H1 (cell line): Measurements from ENCODE around the gene RAD51B. TPM values are rescaled to one million over a fixed set of nuclear protein-coding genes. Genes with fewer than 3 reads are reported as not detected.

ENCODE experiments used
- CTCF ChIA-PET: fragments of 300-600 bp; sonication (Branson Sonifier 250); formaldehyde crosslinking; loops from one replicate; lab custom pipeline; 2021; ENCODE audit not compliant: partially characterized antibody; lab: Charles Lee
- POLR2A ChIA-PET: fragments of 300-600 bp; sonication (Branson Sonifier 250); formaldehyde crosslinking; loops from one replicate; lab custom pipeline; 2021; ENCODE audit warnings: inconsistent platforms; ENCODE audit not compliant: partially characterized antibody; lab: Charles Lee
- DNase-seq, 2 experiments: peaks; one replicate each; pipeline versions ENCODE4 v3.0.0 to v3.0.0-alpha.2; 2010 to 2022; ENCODE audit warnings: low spot score in 2 of 2, low read depth in 1 of 2, mixed read lengths in 1 of 2
- FAIRE-seq: peaks from 2 replicates; lab custom pipeline; 2011; peaks lifted over from hg19 to GRCh38; lab: Jason Lieb, UNC
- H2AFZ ChIP-seq: 2 replicates; pipeline ENCODE4 v1.8.1; 2012; ENCODE audit warnings: low read length, inconsistent platforms
- H2AK5ac ChIP-seq: 2 replicates; pipeline ENCODE4 v1.6.1; 2013; ENCODE audit warnings: low read depth, low read length
- H2BK120ac ChIP-seq: replicated peaks from 2 replicates; pipeline ENCODE3; 2013; ENCODE audit warnings: low read depth, low read length, inconsistent platforms
- H2BK12ac ChIP-seq: 2 replicates; pipeline ENCODE4 v1.6.1; 2013; ENCODE audit warnings: low read depth, low read length
- H2BK15ac ChIP-seq: 2 replicates; pipeline ENCODE4 v1.6.1; 2013; ENCODE audit warnings: low read length
- H2BK20ac ChIP-seq: 2 replicates; pipeline ENCODE4 v1.6.1; 2013; ENCODE audit warnings: low read length
- H2BK5ac ChIP-seq: 2 replicates; pipeline ENCODE4 v1.6.1; 2013; ENCODE audit warnings: low read depth, low read length
- H3K14ac ChIP-seq: 2 replicates; pipeline ENCODE4 v1.6.1; 2013; ENCODE audit warnings: inconsistent platforms; ENCODE audit not compliant: insufficient read length
- H3K18ac ChIP-seq: 2 replicates; pipeline ENCODE4 v1.6.1; 2013; ENCODE audit warnings: low read length; ENCODE audit errors: extremely low read depth
- H3K23ac ChIP-seq: 2 replicates; pipeline ENCODE4 v1.6.1; 2013; ENCODE audit warnings: inconsistent platforms; ENCODE audit not compliant: insufficient read length
- H3K23me2 ChIP-seq: 2 replicates; pipeline ENCODE4 v1.6.1; 2013; ENCODE audit warnings: low read depth, low read length
- H3K27ac ChIP-seq: 2 replicates; pipeline ENCODE4 v1.6.1; 2011; ENCODE audit warnings: low read depth, low read length, inconsistent platforms
- H3K27me3 ChIP-seq, 4 experiments: replicated peaks in 1 of 4; 1 replicate in 1 of 4; 2 replicates in 3 of 4; pipeline versions ENCODE4 v1.6.1 to v1.8.1; 2011 to 2013; ENCODE audit warnings: low read length in 3 of 4, mild to moderate bottlenecking in 3 of 4, inconsistent platforms in 2 of 4, mixed read lengths in 2 of 4, moderate library complexity in 1 of 4; ENCODE audit not compliant: control insufficient read depth in 3 of 4, insufficient read depth in 3 of 4; ENCODE audit errors: extremely low read depth in 1 of 4
- H3K36me3 ChIP-seq, 4 experiments: 2 replicates each; pipeline versions ENCODE4 v1.6.1 to v1.8.1; 2011 to 2013; ENCODE audit warnings: mild to moderate bottlenecking in 4 of 4, low read length in 3 of 4, moderate library complexity in 2 of 4, control low read depth in 1 of 4, inconsistent platforms in 1 of 4; ENCODE audit not compliant: insufficient read depth in 4 of 4, control insufficient read depth in 2 of 4
- H3K4ac ChIP-seq: replicated peaks from 2 replicates; pipeline ENCODE3; 2013; ENCODE audit warnings: low read length, low read depth, mixed read lengths, inconsistent platforms; ENCODE audit not compliant: insufficient read length
- H3K4me1 ChIP-seq, 4 experiments: replicated peaks in 1 of 4; 1 replicate in 1 of 4; 2 replicates in 3 of 4; pipeline versions ENCODE4 v1.6.1 to v1.8.1; 2011 to 2013; ENCODE audit warnings: low read length in 3 of 4, inconsistent platforms in 2 of 4, mixed read lengths in 1 of 4; ENCODE audit not compliant: insufficient read depth in 4 of 4, control insufficient read depth in 3 of 4
- H3K4me2 ChIP-seq, 2 experiments: 2 replicates each; pipeline versions ENCODE4 v1.6.1 to v1.8.1; 2011 to 2013; ENCODE audit warnings: low read depth in 2 of 2, low read length in 2 of 2, control low read depth in 1 of 2, inconsistent platforms in 1 of 2, mild to moderate bottlenecking in 1 of 2; ENCODE audit not compliant: insufficient read depth in 1 of 2
- H3K4me3 ChIP-seq, 4 experiments: fragments of 200-600, 300-600 bp in 1 of 4; sonication (generic), shearing (Covaris generic), sonication (Bioruptor Twin) in 1 of 4; 2 replicates each; pipeline versions ENCODE4 v1.5.1 to v1.8.1; 2011 to 2016; ENCODE audit warnings: low read length in 4 of 4, low read depth in 3 of 4, control low read depth in 2 of 4, inconsistent platforms in 2 of 4, mild to moderate bottlenecking in 2 of 4, mixed read lengths in 1 of 4, moderate library complexity in 1 of 4; ENCODE audit not compliant: insufficient read depth in 2 of 4; ENCODE audit errors: extremely low read depth in 1 of 4
- H3K56ac ChIP-seq: replicated peaks from 2 replicates; pipeline ENCODE3; 2013; ENCODE audit warnings: low read depth, mild to moderate bottlenecking, mixed read lengths, low read length, inconsistent platforms; ENCODE audit not compliant: insufficient read length
- H3K79me1 ChIP-seq: 2 replicates; pipeline ENCODE4 v1.6.1; 2013; ENCODE audit warnings: low read depth, low read length, control low read depth
- H3K79me2 ChIP-seq, 2 experiments: 2 replicates each; pipeline versions ENCODE4 v1.6.1 to v1.8.1; 2012 to 2013; ENCODE audit warnings: low read length in 2 of 2, mild to moderate bottlenecking in 2 of 2, inconsistent platforms in 1 of 2; ENCODE audit not compliant: insufficient read depth in 2 of 2, control insufficient read depth in 1 of 2
- H3K9ac ChIP-seq, 4 experiments: replicated peaks in 1 of 4; 1 replicate in 1 of 4; 2 replicates in 3 of 4; pipeline versions ENCODE4 v1.6.1 to v1.8.1; 2011 to 2013; ENCODE audit warnings: low read depth in 3 of 4, low read length in 3 of 4, control low read depth in 2 of 4, mild to moderate bottlenecking in 2 of 4, moderate library complexity in 2 of 4, inconsistent platforms in 1 of 4; ENCODE audit errors: extremely low read depth in 1 of 4
- H3K9me3 ChIP-seq, 2 experiments: 2 replicates each; pipeline versions ENCODE4 v1.6.1 to v1.8.1; 2012 to 2013; ENCODE audit warnings: mild to moderate bottlenecking in 2 of 2, moderate library complexity in 2 of 2, control low read depth in 1 of 2, inconsistent platforms in 1 of 2, low read depth in 1 of 2, low read length in 1 of 2, mixed read lengths in 1 of 2; ENCODE audit not compliant: insufficient read depth in 2 of 2
- H4K20me1 ChIP-seq, 2 experiments: replicated peaks in 1 of 2; 2 replicates each; pipeline versions ENCODE3 to v1.8.1; 2011 to 2013; ENCODE audit warnings: inconsistent platforms in 2 of 2, low read length in 2 of 2, mild to moderate bottlenecking in 1 of 2; ENCODE audit not compliant: insufficient read depth in 2 of 2, control insufficient read depth in 1 of 2
- H4K5ac ChIP-seq: 2 replicates; pipeline ENCODE4 v1.6.1; 2013; ENCODE audit warnings: low read length, low read depth, mixed read lengths, inconsistent platforms; ENCODE audit not compliant: insufficient read length
- H4K8ac ChIP-seq: 2 replicates; pipeline ENCODE4 v1.8.0; 2013; ENCODE audit warnings: mild to moderate bottlenecking, moderate library complexity, low read length, inconsistent platforms; ENCODE audit not compliant: insufficient read depth; ENCODE audit errors: extremely low read depth
- H4K91ac ChIP-seq: replicated peaks from 2 replicates; pipeline ENCODE3; 2013; ENCODE audit warnings: low read length, mixed read lengths, inconsistent platforms; ENCODE audit not compliant: insufficient read length
- ATF3 ChIP-seq: IDR thresholded peaks from 2 replicates; pipeline ENCODE4 v1.6.1; 2011; ENCODE audit warnings: low read depth, mild to moderate bottlenecking, low read length; ENCODE audit not compliant: insufficient read depth
- CTBP2 ChIP-seq: IDR thresholded peaks from 2 replicates; pipeline ENCODE4 v1.7.0; 2011; ENCODE audit warnings: borderline replicate concordance, mild to moderate bottlenecking, moderate library complexity, mixed read lengths, low read length; ENCODE audit not compliant: insufficient read depth, insufficient read length
- CTCF ChIP-seq, 3 experiments: IDR thresholded peaks; 1 replicate in 2 of 3; 2 replicates in 1 of 3; pipeline versions ENCODE4 v1.5.1 to v1.6.1; 2011; ENCODE audit warnings: low read length in 3 of 3, mild to moderate bottlenecking in 3 of 3, inconsistent platforms in 2 of 3, low read depth in 1 of 3, moderate library complexity in 1 of 3; ENCODE audit not compliant: insufficient read depth in 1 of 3; ENCODE audit errors: control extremely low read depth in 1 of 3
- JUND ChIP-seq: IDR thresholded peaks from 2 replicates; pipeline ENCODE4 v1.6.1; 2011; ENCODE audit warnings: mild to moderate bottlenecking, improper control_type of control experiment, low read length
- MAX ChIP-seq: IDR thresholded peaks from 2 replicates; pipeline ENCODE4 v1.6.1; 2012; ENCODE audit warnings: inconsistent platforms
- POLR2A ChIP-seq, 2 experiments: IDR thresholded peaks; 1 replicate in 1 of 2; 2 replicates in 1 of 2; pipeline ENCODE4 v1.6.1; 2011; ENCODE audit warnings: low read depth in 2 of 2, low read length in 2 of 2, mild to moderate bottlenecking in 2 of 2; ENCODE audit errors: control extremely low read depth in 1 of 2
- POLR2AphosphoS5 ChIP-seq: IDR thresholded peaks from 2 replicates; pipeline ENCODE4 v1.6.1; 2011; ENCODE audit warnings: low read depth, low read length
- TAF7 ChIP-seq: optimal IDR thresholded peaks from 2 replicates; pipeline ENCODE3; 2011; ENCODE audit warnings: low read depth, mild to moderate bottlenecking, inconsistent platforms, low read length, moderate library complexity, borderline replicate concordance
- TBP ChIP-seq: IDR thresholded peaks from 2 replicates; pipeline ENCODE4 v1.6.1; 2011; ENCODE audit warnings: low read depth, low read length, improper control_type of control experiment
- polyA plus RNA-seq, 7 experiments: library from polyadenylated mRNA; depleted of rRNA in 3 of 7; stranded (reverse) in 5 of 7; unstranded in 2 of 7; fragments of >200 nt in 5 of 7; fragments of 200-250 nt in 2 of 7; gene quantifications; 1 replicate in 5 of 7; 2 replicates in 1 of 7; 4 replicates in 1 of 7; pipeline versions ENCODE4 v1.2.1 to v1.2.3, GENCODE V29; 2011 to 2013; ENCODE audit warnings: missing spikeins in 2 of 7, mixed read lengths in 2 of 7
- total RNA-seq: library from RNA; stranded (reverse); fragmentation: NEBNext Ultra II Directional; extraction: Animal tissue kit (Norgen Biotek cat#: 25700); gene quantifications from 2 replicates; pipeline ENCODE4 v1.2.1, GENCODE V29; 2021

Gene RAD51B
- total and polyA plus RNA-seq, 2 of the 8 experiments (the other 6 are each of a cell fraction or from before 2014, with no cell fraction given): 3.9 to 14.9 TPM

GRCh38 chr14:68337279-68337678 lies 517.7 kb downstream of the RAD51B start:
- ChIA-PET CTCF (interaction anchor here (0.7 kb wide), 1 partner anchor 293 kb away, joined by 3 read pairs; no protein-coding TSS in a partner anchor), POLR2A (no interaction called here)
- Histone ChIP-seq H4K91ac (no peak overlapping the region), H3K18ac (no peak overlapping the region), H3K4me2 (no peak overlapping the region), H3K4ac (no peak overlapping the region), H2BK12ac (no peak overlapping the region), H3K23ac (no peak overlapping the region), H3K4me3 (no peak overlapping the region), H4K8ac (no peak overlapping the region), H3K23me2 (no peaks in the 10 kb centered on the region; the same call in 1 of the 2 replicates)
- DNase-seq: no peak
- no peak for TF ChIP-seq TAF7
- no peak for TF ChIP-seq POLR2A (IDR thresholded peaks at IDR 0.05; ENCODE audit: control extremely low read depth in 1 of 2, low read depth in 2 of 2, low read length in 2 of 2)
- TF ChIP-seq JUND: no peak
- no peak for TF ChIP-seq MAX
- TF ChIP-seq CTBP2: no peak
- no peak for TF ChIP-seq TBP
- TF ChIP-seq POLR2AphosphoS5: no peak
- no peak for TF ChIP-seq CTCF (IDR thresholded peaks at IDR 0.05; ENCODE audit: control extremely low read depth in 1 of 3, insufficient read depth in 1 of 3, low read depth in 1 of 3, low read length in 3 of 3)
- TF ChIP-seq ATF3: no peak
- TF ChIP-seq, all 59 proteins: peak for 0
- FAIRE-seq: no peak
- no peak overlapping the region for H2AFZ ChIP-seq
- H4K20me1 ChIP-seq: no peaks in the 10 kb centered on the region
- H3K9ac ChIP-seq: no peak overlapping the region
- H3K79me2 ChIP-seq: no peaks in the 10 kb centered on the region
- peaks cover 0 to 3% of the 10 kb centered on the region in 2 experiments; a peak in 1 of 4 replicates for H3K9me3 ChIP-seq
- no peak overlapping the region for H2BK20ac ChIP-seq
- no peaks in the 10 kb centered on the region for H3K79me1 ChIP-seq
- H3K36me3 ChIP-seq: no peaks in the 10 kb centered on the region
- no peaks in the 10 kb centered on the region for H3K27me3 ChIP-seq
- H3K56ac ChIP-seq: no peak overlapping the region
- peaks cover 0 to 8% (median 7%) of the 10 kb centered on the region in 4 experiments; a peak in 4 of 7 replicates for H3K4me1 ChIP-seq
- no peak overlapping the region; the same call in 1 of the 2 replicates for H2AK5ac ChIP-seq
- H2BK5ac ChIP-seq: no peak overlapping the region
- no peak overlapping the region for H2BK15ac ChIP-seq
- H3K27ac ChIP-seq: no peak overlapping the region
- no peak overlapping the region for H3K14ac ChIP-seq
- H4K5ac ChIP-seq: no peak overlapping the region
- no peak overlapping the region for H2BK120ac ChIP-seq
